GM19193 (cell line): ENCODE measurements around the gene C3orf49.

ENCODE experiments used
- POLR2A ChIP-seq: IDR thresholded peaks from 4 replicates; pipeline ENCODE4 v1.6.1; 2011; ENCODE audit not compliant: insufficient read depth, insufficient read length; ENCODE audit errors: extremely low read depth

C3orf49 gene

DNA sequence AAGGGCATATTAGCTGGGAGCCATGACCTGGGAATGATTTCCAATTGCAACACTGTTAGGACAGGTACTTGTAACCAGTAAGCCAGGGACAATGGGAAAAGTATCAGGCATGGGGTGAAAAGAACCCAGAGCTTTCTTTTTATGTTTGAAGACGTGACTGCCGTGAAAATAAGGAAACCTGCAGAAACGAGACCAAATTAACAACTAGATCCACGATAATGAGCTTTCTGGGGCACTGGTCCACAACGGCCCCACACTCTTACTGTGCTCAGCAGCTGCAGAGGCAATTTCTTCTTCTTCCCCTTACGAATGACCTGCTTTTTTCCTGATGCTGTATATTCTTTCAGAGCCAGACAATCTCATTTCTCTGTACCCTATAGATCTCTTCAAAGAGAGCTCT, 11.4 kb downstream of the C3orf49 start:
- no peak for TF ChIP-seq POLR2A

- TF ChIP-seq POLR2A = no peak
These were observed 13.3 kb downstream of the C3orf49 start for GRCh38 chr3:63832395-63832794.

- no peak for TF ChIP-seq POLR2A
These were observed 22.6 kb downstream of the C3orf49 start for GRCh38 chr3:63841704-63842103.

DNA sequence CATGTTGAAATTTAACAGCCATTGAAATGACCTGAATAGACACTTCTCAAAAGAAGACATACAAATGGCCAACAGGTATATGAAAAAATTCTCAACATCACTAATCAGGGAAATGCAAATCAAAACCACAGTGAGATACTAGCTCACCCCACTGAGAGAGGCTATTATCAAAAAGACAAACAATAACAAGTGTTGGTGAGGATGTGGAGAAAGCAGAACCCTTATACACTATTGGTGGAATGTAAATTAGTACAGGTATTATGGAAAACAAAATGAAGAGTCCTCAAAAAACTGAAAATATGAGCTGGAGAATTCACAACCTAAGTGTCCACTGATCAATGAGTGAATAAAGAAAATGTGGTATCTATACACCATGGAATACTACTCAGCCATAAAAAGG, 23.0 kb downstream of the C3orf49 start:
- TF ChIP-seq POLR2A = no peak

GRCh38 chr3:63845215-63845614, 26.1 kb downstream of the C3orf49 start:
- TF ChIP-seq POLR2A = no peak

DNA sequence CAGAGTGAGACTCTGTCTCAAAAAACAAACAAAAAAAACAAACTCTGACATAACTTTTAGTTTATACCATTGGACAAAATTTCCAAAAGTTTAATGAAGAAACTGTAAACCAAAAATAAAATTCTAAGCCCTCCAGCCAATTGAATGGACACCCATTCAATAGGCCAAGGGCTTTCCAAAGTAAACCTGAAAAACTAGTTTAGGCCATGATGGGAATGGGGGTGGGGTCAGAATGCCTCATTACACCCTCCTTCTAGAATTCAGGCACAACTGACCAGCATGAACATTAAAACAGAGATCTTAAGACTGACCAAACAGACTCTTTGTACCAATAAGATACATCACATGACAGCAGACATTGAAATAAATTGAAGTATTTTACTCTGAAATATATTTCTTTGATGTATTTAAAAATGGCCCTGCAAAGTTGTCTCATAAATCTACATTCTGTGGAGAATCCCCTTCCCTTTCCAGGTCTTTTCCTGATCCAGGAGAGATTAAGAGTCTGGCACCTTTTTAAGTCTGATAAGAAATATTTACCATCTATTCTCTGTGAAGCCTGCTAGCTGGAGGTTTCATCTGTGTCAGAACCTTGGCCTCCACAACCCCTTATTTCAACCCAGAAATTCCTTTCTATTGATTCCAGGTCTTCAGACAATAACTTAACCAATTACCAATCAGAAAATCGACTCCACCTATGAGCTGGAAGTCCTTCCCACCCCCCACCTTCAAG, 28.8 kb downstream of the C3orf49 start:
- no peak for TF ChIP-seq POLR2A

- no peak for TF ChIP-seq POLR2A
These were observed 30.1 kb downstream of the C3orf49 start for GRCh38 chr3:63849175-63849574.

- TF ChIP-seq POLR2A = no peak
These were observed 32.2 kb downstream of the C3orf49 start for GRCh38 chr3:63851287-63851686.

- no peak for TF ChIP-seq POLR2A
These were observed 34.0 kb downstream of the C3orf49 start for GRCh38 chr3:63853106-63853505.

DNA sequence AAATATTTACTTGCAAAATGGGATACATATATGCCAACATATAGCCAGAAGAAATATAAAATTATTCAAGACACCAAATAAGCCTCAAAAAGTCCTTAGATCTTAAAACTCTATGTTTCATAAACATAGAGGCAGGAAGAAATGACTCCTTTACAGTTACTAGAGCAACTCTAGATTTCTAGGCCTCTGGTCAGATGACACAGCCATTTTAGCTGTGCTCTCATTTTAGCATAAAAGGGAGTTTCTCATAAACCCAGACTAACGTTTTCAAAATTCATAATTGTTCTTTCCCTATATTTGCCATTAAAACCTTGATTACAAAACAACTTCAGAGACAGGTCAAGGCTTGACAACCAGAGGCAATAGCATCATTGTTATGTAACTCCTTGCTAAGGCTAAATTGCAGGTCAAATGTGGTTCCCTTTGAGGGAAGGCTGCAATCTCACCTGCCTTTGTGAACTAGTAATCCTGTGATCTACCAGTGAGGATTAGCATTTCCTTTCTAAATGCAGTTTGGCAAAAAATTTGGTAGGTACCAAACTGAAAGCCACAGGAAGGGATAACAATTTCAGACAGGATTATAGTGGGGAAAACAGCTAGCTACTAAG, 36.3 kb downstream of the C3orf49 start:
- TF ChIP-seq POLR2A = no peak

- TF ChIP-seq POLR2A = no peak
These were observed 38.2 kb downstream of the C3orf49 start for GRCh38 chr3:63857311-63857710.

DNA sequence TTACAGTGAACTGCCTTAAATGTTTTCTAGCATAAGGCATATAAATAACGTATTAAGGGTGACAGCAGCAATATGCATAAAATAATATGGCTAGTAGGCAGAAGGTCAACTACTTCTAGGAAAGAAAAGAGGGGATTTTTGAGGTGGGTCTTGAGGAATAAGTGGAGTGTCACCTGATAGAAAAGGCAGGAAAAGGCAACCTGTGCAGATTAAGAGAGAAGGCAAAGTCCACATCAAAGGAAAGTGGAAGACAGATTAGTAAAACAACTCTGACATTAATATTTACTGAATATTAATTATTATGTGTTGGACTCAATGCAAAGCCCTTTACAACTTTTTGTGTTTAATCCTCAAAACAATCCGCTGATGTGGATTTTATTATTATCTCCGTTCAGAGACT, 41.7 kb downstream of the C3orf49 start:
- TF ChIP-seq POLR2A = no peak

DNA sequence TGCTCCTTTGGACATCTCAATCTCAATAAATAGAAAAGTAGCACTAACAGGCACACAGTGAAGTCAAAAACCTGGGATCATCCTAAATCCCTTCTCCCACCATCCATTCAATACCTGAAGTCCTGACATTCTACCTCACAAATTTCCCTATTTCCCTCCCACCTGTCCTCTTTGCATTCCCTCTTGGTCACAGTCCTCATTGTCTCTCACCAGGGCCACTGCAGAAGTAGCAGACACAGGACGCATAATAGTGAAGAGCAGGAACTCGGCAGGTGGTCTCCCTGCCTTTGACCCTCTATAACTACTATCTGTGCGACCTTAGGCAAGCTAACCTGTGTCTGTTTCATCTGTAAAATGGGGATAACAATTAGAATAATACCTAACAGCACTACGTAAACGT, 42.2 kb downstream of the C3orf49 start:
- TF ChIP-seq POLR2A = no peak

DNA sequence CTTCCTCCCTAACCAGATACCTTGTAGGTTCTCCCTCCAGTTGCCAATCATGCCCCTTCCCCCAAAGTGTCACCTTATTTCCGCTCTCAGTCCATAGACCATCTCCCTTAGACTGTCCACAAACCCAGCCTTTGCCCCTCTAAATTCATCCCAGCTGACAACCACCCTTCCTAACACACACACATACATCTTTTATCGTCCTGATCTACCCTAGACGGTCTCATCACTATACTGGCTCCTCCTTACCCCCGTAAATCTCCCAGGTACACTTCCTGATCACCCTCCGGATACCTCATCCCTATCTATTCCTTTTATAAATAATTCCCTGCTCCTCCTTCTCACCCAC, 43.7 kb downstream of the C3orf49 start:
- no peak for TF ChIP-seq POLR2A

GRCh38 chr3:63863150-63864007, 44.3 kb downstream of the C3orf49 start, which contains the start of the genes ATXN7 and THOC7:
ATXN7 (plus strand) TSS chr3:63863867; CDS start chr3:63912599, 48,732 bp downstream.
THOC7 (minus strand) TSS chr3:63863805; CDS start chr3:63863790, 15 bp downstream.
- TF ChIP-seq POLR2A = peak; percentile 50

DNA sequence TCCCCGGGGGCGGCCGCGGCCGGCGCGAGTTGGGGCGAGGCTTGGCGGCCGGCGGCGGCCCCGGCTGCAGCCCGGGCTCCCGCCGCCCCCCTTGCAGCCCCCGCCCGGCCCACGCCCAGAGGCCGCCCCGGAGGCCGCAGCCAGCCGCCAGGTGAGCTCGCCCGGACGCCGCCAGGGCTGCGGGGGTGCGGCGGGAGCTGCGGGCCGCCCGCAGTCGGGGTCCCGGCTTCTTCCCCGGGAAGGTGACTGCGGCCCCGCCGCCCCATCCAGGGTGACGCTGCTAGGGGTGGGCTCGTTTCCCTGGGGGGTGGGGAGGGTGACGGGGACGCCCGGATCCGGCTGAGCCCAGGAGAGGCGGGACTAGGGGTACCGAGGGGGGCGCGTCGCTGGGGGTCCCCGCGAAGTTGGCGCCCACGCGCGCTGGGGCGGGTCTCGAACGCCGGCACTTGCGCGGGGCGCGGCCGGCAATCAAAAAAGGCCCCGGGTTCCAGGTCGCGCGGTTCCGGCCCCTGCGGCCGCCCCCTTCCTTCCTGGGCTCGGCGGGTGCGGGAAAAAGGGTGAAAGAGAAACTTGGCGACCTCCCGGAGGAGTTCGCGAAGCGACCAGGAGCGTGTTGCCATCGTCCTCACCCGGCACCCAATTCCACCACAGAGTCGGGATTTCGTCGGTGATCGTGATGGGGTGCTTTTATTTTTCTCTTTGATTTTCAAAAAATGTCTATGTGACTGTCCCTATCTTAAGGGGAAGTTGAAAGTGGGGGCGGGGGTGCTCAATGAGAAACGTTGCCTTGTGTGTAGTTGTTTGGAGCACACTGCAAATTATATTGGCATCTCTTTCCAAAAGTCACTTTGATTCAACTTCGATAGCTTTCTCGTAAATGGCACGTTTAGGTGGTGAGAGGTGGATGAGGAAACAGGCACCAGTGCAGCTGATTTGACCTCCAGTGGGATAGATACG, 45.2 kb downstream of the C3orf49 start:
- TF ChIP-seq POLR2A = peak; percentile 48
